WTC11 (cell line): ENCODE measurements around the gene MAP3K14. TPM values are rescaled to one million over a fixed set of nuclear protein-coding genes. Genes with fewer than 3 reads are reported as not detected.
A peak's percentile ranks its signal among the peaks of the same experiment; 100 is the strongest.

Experiments used
- ATAC-seq: fragments of 200-7000 bp; cut with Tn5 transposase; 2 replicates; pipeline ENCODE4 v1.10.0; 2021; ENCODE audit warnings: mild to moderate bottlenecking, moderate library complexity
- CTCF ChIA-PET: fragments of 300-600 bp; sonication (Branson Sonifier 250); formaldehyde crosslinking; loops from one replicate; lab custom pipeline; 2021; ENCODE audit warnings: antibody characterized with exemption; lab: Charles Lee
- POLR2A ChIA-PET: fragments of 350-600 bp; sonication (Branson Sonifier 250); formaldehyde crosslinking; loops from one replicate; lab custom pipeline; 2021; ENCODE audit warnings: antibody characterized with exemption; lab: Charles Lee
- DNase-seq: peaks from one replicate; pipeline ENCODE4 v3.0.0; 2021; ENCODE audit warnings: low spot score
- H3K27ac Mint-ChIP-seq: 2 replicates; pipeline ENCODE4 v1.8.0; 2021; ENCODE audit warnings: mixed read lengths
- H3K27me3 Mint-ChIP-seq: 2 replicates; pipeline ENCODE4 v1.8.0; 2021; ENCODE audit warnings: low read depth, mild to moderate bottlenecking, moderate library complexity, mixed read lengths
- H3K36me3 Mint-ChIP-seq: 2 replicates; pipeline ENCODE4 v1.8.0; 2021; ENCODE audit warnings: mixed read lengths
- H3K4me1 Mint-ChIP-seq: 2 replicates; pipeline ENCODE4 v1.8.0; 2022; ENCODE audit warnings: mixed read lengths
- H3K4me3 Mint-ChIP-seq: 2 replicates; pipeline ENCODE4 v1.8.0; 2021; ENCODE audit warnings: mild to moderate bottlenecking, moderate library complexity, mixed read lengths
- H3K9me3 Mint-ChIP-seq: 2 replicates; pipeline ENCODE4 v1.8.0; 2021; ENCODE audit warnings: mixed read lengths
- CREB1 ChIP-seq: sonication (generic); formaldehyde crosslinking; IDR thresholded peaks from 2 replicates; pipeline ENCODE4 v1.8.0; 2023; ENCODE audit warnings: mild to moderate bottlenecking, missing genetic modification reagents
- ESRRA ChIP-seq: sonication (generic); formaldehyde crosslinking; IDR thresholded peaks from 2 replicates; pipeline ENCODE4 v1.8.1; 2022; ENCODE audit warnings: mild to moderate bottlenecking, missing genetic modification reagents, borderline replicate concordance
- ETV6 ChIP-seq: sonication (generic); formaldehyde crosslinking; IDR thresholded peaks from 2 replicates; pipeline ENCODE4 v1.8.1; 2022; ENCODE audit warnings: mild to moderate bottlenecking, missing genetic modification reagents
- GTF2I ChIP-seq: fragments of 250-450 bp; sonication (Bioruptor Pico); conservative IDR thresholded peaks from 2 replicates; pipeline ENCODE4 v1.4.0; 2021; ENCODE audit warnings: mild to moderate bottlenecking
- HMGA2 ChIP-seq: fragments of 250-450 bp; sonication (Bioruptor Pico); IDR thresholded peaks from 2 replicates; pipeline ENCODE4 v1.4.0; 2021; ENCODE audit warnings: mild to moderate bottlenecking, moderate library complexity
- MYBL2 ChIP-seq: sonication (generic); formaldehyde crosslinking; IDR thresholded peaks from 2 replicates; pipeline ENCODE4 v1.8.1; 2023; ENCODE audit warnings: mild to moderate bottlenecking, moderate library complexity, missing genetic modification reagents
- NR1H2 ChIP-seq: sonication (generic); formaldehyde crosslinking; IDR thresholded peaks from 2 replicates; pipeline ENCODE4 v1.9.0; 2021; ENCODE audit warnings: mild to moderate bottlenecking, moderate library complexity, missing genetic modification reagents
- NR2C2 ChIP-seq: sonication (generic); formaldehyde crosslinking; IDR thresholded peaks from 2 replicates; pipeline ENCODE4 v1.8.0; 2022; ENCODE audit warnings: mild to moderate bottlenecking, missing genetic modification reagents
- OVOL2 ChIP-seq: fragments of 250-450 bp; sonication (Bioruptor Pico); IDR thresholded peaks from 2 replicates; pipeline ENCODE4 v1.9.0; 2021; ENCODE audit warnings: mild to moderate bottlenecking, borderline replicate concordance
- SMAD4 ChIP-seq: sonication (generic); formaldehyde crosslinking; IDR thresholded peaks from 2 replicates; pipeline ENCODE4 v1.8.0; 2022; ENCODE audit warnings: mild to moderate bottlenecking, missing genetic modification reagents
- TEAD4 ChIP-seq: sonication (generic); formaldehyde crosslinking; IDR thresholded peaks from 2 replicates; pipeline ENCODE4 v1.8.0; 2022; ENCODE audit warnings: mild to moderate bottlenecking, missing genetic modification reagents
- ZNF121 ChIP-seq: sonication (generic); formaldehyde crosslinking; IDR thresholded peaks from 2 replicates; pipeline ENCODE4 v1.8.0; 2023; ENCODE audit warnings: missing genetic modification reagents
- ZNF138 ChIP-seq: sonication (generic); formaldehyde crosslinking; conservative IDR thresholded peaks from 2 replicates; pipeline ENCODE4 v1.8.1; 2022; ENCODE audit warnings: mild to moderate bottlenecking, moderate library complexity, missing genetic modification reagents
- ZNF232 ChIP-seq: sonication (generic); formaldehyde crosslinking; IDR thresholded peaks from 2 replicates; pipeline ENCODE4 v1.8.0; 2022; ENCODE audit warnings: mild to moderate bottlenecking, missing genetic modification reagents
- ZNF263 ChIP-seq: sonication (generic); formaldehyde crosslinking; IDR thresholded peaks from 2 replicates; pipeline ENCODE4 v1.8.1; 2022; ENCODE audit warnings: low read depth, mild to moderate bottlenecking, moderate library complexity, missing genetic modification reagents
- ZNF416 ChIP-seq: fragments of 250-450 bp; sonication (Bioruptor Pico); IDR thresholded peaks from 2 replicates; pipeline ENCODE4 v1.9.0; 2021; ENCODE audit warnings: mild to moderate bottlenecking, inconsistent platforms
- total RNA-seq: library from RNA; stranded (reverse); gene quantifications from 3 replicates; pipeline ENCODE4 v1.2.3, GENCODE V29; 2021
- TF ChIP-seq, protein P1 (sequence below): fragments of 200-600 bp; IDR thresholded peaks from 2 replicates; pipeline ENCODE4 v1.8.0; 2022; ENCODE audit warnings: antibody characterized with exemption
- TF ChIP-seq, protein P2 (sequence below): sonication (generic); formaldehyde crosslinking; IDR thresholded peaks from 2 replicates; pipeline ENCODE4 v1.8.0; 2022; ENCODE audit warnings: mild to moderate bottlenecking, missing genetic modification reagents
- TF ChIP-seq, protein P3 (sequence below): sonication (generic); formaldehyde crosslinking; IDR thresholded peaks from 2 replicates; pipeline ENCODE4 v1.8.1; 2023; ENCODE audit warnings: mild to moderate bottlenecking, missing genetic modification reagents
- TF ChIP-seq, protein P4 (sequence below): sonication (generic); formaldehyde crosslinking; IDR thresholded peaks from 2 replicates; pipeline ENCODE4 v1.8.0; 2022; ENCODE audit warnings: mild to moderate bottlenecking, missing genetic modification reagents
- TF ChIP-seq, protein P5 (sequence below): sonication (generic); formaldehyde crosslinking; IDR thresholded peaks from 2 replicates; pipeline ENCODE4 v1.8.1; 2022; ENCODE audit warnings: missing genetic modification reagents, borderline replicate concordance

The MAP3K14 gene
- total RNA-seq, 1 experiment from 2014 or later: 4.0 TPM

DNA sequence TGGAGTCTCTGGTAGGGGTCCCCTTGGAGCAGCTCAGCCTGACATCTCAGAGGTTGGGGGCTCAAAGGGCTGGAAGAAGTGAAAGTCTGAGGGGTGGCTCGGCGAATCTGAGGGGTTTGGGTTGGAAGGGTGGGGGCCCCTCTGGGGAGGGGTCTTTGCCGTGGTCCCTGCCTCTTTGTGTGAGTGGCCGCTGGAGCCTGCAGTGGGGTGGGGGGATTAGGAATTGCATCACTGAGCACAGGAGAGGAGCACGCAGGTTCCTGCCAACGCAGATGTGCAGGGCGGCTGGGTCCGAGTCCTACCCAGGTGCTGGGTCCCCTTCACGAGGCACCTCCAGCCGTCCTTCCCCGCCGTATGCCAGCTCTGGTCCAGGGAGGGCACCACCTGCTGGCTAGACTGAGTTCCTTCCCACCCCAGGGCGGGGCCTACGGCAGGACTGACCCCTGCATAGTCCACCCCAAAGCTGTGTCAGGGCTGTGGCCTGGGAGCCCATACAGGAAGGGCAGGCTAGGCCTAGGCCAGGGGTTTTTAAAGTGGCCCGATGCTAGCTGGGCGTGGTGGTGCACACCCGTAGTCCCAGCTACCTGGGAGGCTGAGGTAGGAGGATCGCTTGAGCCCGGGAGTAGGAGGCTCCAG is 85.2 kb downstream of the MAP3K14 start:
- Mint-ChIP-seq H3K9me3 (no peaks in the 10 kb centered on the region), H3K27ac (no peak overlapping the region), H3K27me3 (peaks cover 30% of the 10 kb centered on the region), H3K4me3 (no peak overlapping the region), H3K36me3 (no peaks in the 10 kb centered on the region), H3K4me1 (peaks cover 24% of the 10 kb centered on the region)
- DNase-seq (peak; percentile 78), ATAC-seq (peak; percentile 40)
- ChIA-PET CTCF (interaction anchor here (0.6 to 9.8 kb wide), 26 partner anchors 9 to 429 kb away, joined by 3 to 179 read pairs (median 5); partner anchors contain the start of genes ACBD4, FMNL1, HEXIM1 and HEXIM2), POLR2A (interaction anchor here (1.0 to 1.7 kb wide), 4 partner anchors 10 to 86 kb away, joined by 3 to 5 read pairs (median 4); partner anchors contain the start of genes HEXIM1 and MAP3K14)
- TF ChIP-seq CREB1 (CRISPR knock-in tag): no peak
- TF ChIP-seq, protein P1, sequence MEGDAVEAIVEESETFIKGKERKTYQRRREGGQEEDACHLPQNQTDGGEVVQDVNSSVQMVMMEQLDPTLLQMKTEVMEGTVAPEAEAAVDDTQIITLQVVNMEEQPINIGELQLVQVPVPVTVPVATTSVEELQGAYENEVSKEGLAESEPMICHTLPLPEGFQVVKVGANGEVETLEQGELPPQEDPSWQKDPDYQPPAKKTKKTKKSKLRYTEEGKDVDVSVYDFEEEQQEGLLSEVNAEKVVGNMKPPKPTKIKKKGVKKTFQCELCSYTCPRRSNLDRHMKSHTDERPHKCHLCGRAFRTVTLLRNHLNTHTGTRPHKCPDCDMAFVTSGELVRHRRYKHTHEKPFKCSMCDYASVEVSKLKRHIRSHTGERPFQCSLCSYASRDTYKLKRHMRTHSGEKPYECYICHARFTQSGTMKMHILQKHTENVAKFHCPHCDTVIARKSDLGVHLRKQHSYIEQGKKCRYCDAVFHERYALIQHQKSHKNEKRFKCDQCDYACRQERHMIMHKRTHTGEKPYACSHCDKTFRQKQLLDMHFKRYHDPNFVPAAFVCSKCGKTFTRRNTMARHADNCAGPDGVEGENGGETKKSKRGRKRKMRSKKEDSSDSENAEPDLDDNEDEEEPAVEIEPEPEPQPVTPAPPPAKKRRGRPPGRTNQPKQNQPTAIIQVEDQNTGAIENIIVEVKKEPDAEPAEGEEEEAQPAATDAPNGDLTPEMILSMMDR: peak; percentile 24; the same call in 1 of the 2 replicates

DNA sequence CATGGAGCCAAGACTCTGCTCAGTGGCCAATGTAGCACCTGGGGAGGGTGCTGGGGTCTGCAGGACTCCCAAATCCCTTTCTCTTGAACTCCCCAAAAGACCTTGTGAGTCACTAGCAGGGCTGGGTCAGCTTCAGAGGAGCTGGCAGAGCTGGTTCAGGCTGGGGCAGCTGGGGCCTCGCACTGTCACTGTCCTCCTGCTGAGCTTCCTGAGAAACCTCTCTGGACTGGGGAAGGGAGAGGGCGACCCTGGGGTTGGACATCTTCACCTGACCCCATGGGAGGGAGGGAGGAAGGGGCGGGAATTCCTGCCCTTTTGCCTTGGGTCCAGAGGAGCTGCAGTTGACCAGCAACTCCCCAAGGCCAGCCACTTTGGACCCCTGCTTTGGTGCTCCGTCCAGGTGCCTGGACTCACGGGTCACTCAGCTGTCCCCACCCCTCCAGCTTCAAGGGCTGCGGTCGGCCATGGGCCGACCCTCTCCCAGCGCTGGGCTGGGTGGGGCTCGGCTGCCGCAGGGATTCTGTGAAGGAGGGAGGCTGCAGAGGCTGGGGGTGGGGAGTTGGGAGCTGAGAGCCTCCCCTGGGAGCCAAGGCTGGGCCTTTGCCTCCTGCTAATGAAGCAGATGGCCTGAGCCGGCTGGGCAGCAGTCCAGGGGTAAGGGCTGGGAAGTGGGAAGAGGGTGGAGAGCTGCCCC is 85.9 kb downstream of the MAP3K14 start:
- POLR2A ChIA-PET: interaction anchor here (0.6 to 1.7 kb wide), 4 partner anchors 10 to 86 kb away, joined by 4 to 5 read pairs (median 4); partner anchors contain the start of genes HEXIM1 and MAP3K14
- peaks cover 22% of the 10 kb centered on the region for H3K4me1 Mint-ChIP-seq
- CTCF ChIA-PET: interaction anchor here (0.6 to 9.8 kb wide), 24 partner anchors 9 to 430 kb away, joined by 3 to 179 read pairs (median 6); partner anchors contain the start of genes ACBD4, FMNL1, HEXIM1 and HEXIM2
- no peak for ATAC-seq
- DNase-seq: no peak
- H3K36me3 Mint-ChIP-seq: no peaks in the 10 kb centered on the region
- peaks cover 27% of the 10 kb centered on the region for H3K27me3 Mint-ChIP-seq
- no peak overlapping the region for H3K4me3 Mint-ChIP-seq
- no peak for TF ChIP-seq NR1H2 (CRISPR knock-in tag)
- TF ChIP-seq HMGA2 (CRISPR knock-in tag): no peak
- TF ChIP-seq ZNF121 (CRISPR knock-in tag): no peak
- no peak for TF ChIP-seq ZNF416 (CRISPR knock-in tag)
- no peak for TF ChIP-seq SMAD4
- TF ChIP-seq, protein P2, sequence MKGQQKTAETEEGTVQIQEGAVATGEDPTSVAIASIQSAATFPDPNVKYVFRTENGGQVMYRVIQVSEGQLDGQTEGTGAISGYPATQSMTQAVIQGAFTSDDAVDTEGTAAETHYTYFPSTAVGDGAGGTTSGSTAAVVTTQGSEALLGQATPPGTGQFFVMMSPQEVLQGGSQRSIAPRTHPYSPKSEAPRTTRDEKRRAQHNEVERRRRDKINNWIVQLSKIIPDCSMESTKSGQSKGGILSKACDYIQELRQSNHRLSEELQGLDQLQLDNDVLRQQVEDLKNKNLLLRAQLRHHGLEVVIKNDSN (CRISPR knock-in tag): no peak
- no peaks in the 10 kb centered on the region for H3K9me3 Mint-ChIP-seq
- no peak overlapping the region for H3K27ac Mint-ChIP-seq

DNA sequence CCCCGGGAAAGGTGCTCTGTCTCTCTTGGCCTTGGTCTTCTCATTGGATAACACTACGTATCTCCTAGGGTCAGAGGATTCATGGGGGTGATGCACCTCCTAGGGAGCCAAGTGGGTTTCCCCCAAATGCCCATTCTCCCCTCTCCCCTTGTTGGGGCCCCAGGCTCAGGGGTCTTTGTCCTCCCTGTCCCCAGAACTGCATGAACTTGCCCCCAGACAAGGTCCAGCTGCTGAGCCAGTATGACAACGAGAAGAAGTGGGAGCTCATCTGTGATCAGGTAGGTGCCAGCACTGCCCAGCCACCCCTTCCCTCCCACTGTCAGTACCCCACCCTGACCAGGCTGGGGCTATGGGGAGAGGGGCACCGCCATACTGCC is 86.4 kb downstream of the MAP3K14 start:
- no peak for TF ChIP-seq NR2C2 (CRISPR knock-in tag)
- H3K4me3 Mint-ChIP-seq: no peak overlapping the region
- H3K27me3 Mint-ChIP-seq: peaks cover 25% of the 10 kb centered on the region
- ATAC-seq (no peak), DNase-seq (no peak)
- H3K4me1 Mint-ChIP-seq: peaks cover 20% of the 10 kb centered on the region
- no peaks in the 10 kb centered on the region for H3K9me3 Mint-ChIP-seq
- POLR2A ChIA-PET: no interaction called here
- CTCF ChIA-PET: interaction anchor here (0.6 to 9.8 kb wide), 15 partner anchors 8 to 195 kb away, joined by 3 to 179 read pairs (median 9); partner anchors contain the start of genes ACBD4, FMNL1, HEXIM1 and MAP3K14
- no peak overlapping the region for H3K27ac Mint-ChIP-seq
- H3K36me3 Mint-ChIP-seq: no peaks in the 10 kb centered on the region

DNA sequence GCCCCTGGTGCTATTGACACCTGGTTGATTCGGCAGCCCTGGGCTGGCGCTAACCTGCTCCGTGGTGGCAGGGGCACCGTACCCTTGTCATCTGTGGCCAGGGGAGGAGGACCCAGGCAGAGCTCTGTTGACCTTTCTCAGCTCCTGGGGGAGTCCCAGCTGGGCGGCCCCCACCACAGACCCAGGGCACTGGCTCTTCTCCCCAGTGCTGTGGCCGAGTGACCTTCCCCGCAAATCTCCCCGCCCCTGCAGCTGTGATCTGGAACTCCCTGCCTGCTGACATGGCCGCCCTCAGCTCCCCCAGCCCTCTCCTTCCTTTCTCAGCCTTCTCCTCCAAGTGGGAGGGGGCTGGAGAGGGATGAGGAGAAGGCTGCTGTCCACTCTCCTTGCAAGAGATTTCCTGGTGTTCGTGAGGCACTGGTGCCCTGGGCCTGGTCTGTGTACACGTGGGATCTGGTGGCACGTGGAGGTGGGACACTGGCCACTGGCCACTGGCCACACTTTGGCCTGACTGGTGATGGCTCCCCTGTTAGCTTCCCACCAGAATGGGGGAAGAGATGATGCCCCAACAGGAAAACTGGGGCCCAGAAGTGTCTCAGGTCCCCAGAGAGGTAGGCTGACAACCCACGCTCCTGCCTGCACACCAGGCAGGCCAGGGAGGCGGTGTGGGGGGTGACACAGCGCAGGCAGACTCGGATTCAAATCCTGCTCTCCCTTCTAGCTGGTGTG is 87.0 kb downstream of the MAP3K14 start:
- ChIA-PET POLR2A (interaction anchor here (1.2 kb wide), 1 partner anchor 18 kb away, joined by 4 read pairs; no protein-coding TSS in a partner anchor), CTCF (interaction anchor here (0.6 to 9.8 kb wide), 15 partner anchors 8 to 196 kb away, joined by 3 to 179 read pairs (median 11); partner anchors contain the start of genes ACBD4, FMNL1 and MAP3K14)
- ATAC-seq: no peak
- no peak overlapping the region for H3K27ac Mint-ChIP-seq
- no peak for DNase-seq
- peaks cover 20% of the 10 kb centered on the region for H3K4me1 Mint-ChIP-seq
- H3K36me3 Mint-ChIP-seq: no peaks in the 10 kb centered on the region
- H3K4me3 Mint-ChIP-seq: no peak overlapping the region
- no peaks in the 10 kb centered on the region for H3K9me3 Mint-ChIP-seq
- peaks cover 22% of the 10 kb centered on the region for H3K27me3 Mint-ChIP-seq
- TF ChIP-seq ETV6 (CRISPR knock-in tag): no peak
- TF ChIP-seq, protein P3, sequence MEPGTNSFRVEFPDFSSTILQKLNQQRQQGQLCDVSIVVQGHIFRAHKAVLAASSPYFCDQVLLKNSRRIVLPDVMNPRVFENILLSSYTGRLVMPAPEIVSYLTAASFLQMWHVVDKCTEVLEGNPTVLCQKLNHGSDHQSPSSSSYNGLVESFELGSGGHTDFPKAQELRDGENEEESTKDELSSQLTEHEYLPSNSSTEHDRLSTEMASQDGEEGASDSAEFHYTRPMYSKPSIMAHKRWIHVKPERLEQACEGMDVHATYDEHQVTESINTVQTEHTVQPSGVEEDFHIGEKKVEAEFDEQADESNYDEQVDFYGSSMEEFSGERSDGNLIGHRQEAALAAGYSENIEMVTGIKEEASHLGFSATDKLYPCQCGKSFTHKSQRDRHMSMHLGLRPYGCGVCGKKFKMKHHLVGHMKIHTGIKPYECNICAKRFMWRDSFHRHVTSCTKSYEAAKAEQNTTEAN (CRISPR knock-in tag): no peak
- TF ChIP-seq NR2C2 (CRISPR knock-in tag): no peak
- TF ChIP-seq GTF2I (CRISPR knock-in tag): no peak
- TF ChIP-seq TEAD4 (CRISPR knock-in tag): no peak
- TF ChIP-seq, protein P4, sequence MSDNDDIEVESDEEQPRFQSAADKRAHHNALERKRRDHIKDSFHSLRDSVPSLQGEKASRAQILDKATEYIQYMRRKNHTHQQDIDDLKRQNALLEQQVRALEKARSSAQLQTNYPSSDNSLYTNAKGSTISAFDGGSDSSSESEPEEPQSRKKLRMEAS (CRISPR knock-in tag): no peak
- no peak for TF ChIP-seq ZNF263 (CRISPR knock-in tag)
- no peak for TF ChIP-seq ZNF232
- TF ChIP-seq OVOL2 (CRISPR knock-in tag): no peak
- no peak for TF ChIP-seq ZNF138
- no peak for TF ChIP-seq MYBL2 (CRISPR knock-in tag)
- TF ChIP-seq ESRRA (CRISPR knock-in tag): no peak
- TF ChIP-seq, protein P5, sequence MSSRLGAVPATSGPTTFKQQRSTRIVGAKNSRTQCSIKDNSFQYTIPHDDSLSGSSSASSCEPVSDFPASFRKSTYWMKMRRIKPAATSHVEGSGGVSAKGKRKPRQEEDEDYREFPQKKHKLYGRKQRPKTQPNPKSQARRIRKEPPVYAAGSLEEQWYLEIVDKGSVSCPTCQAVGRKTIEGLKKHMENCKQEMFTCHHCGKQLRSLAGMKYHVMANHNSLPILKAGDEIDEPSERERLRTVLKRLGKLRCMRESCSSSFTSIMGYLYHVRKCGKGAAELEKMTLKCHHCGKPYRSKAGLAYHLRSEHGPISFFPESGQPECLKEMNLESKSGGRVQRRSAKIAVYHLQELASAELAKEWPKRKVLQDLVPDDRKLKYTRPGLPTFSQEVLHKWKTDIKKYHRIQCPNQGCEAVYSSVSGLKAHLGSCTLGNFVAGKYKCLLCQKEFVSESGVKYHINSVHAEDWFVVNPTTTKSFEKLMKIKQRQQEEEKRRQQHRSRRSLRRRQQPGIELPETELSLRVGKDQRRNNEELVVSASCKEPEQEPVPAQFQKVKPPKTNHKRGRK (CRISPR knock-in tag): no peak
